Measurements from ENCODE around the gene PTGES.
A peak's percentile ranks its signal among the peaks of the same experiment; 100 is the strongest.
"Not testable (repeated sequence)": the region's sequence is repeated elsewhere in the genome, so short reads cannot be mapped to it uniquely, and the experiment has no call there.

PTGES gene, protein sequence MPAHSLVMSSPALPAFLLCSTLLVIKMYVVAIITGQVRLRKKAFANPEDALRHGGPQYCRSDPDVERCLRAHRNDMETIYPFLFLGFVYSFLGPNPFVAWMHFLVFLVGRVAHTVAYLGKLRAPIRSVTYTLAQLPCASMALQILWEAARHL

DNA sequence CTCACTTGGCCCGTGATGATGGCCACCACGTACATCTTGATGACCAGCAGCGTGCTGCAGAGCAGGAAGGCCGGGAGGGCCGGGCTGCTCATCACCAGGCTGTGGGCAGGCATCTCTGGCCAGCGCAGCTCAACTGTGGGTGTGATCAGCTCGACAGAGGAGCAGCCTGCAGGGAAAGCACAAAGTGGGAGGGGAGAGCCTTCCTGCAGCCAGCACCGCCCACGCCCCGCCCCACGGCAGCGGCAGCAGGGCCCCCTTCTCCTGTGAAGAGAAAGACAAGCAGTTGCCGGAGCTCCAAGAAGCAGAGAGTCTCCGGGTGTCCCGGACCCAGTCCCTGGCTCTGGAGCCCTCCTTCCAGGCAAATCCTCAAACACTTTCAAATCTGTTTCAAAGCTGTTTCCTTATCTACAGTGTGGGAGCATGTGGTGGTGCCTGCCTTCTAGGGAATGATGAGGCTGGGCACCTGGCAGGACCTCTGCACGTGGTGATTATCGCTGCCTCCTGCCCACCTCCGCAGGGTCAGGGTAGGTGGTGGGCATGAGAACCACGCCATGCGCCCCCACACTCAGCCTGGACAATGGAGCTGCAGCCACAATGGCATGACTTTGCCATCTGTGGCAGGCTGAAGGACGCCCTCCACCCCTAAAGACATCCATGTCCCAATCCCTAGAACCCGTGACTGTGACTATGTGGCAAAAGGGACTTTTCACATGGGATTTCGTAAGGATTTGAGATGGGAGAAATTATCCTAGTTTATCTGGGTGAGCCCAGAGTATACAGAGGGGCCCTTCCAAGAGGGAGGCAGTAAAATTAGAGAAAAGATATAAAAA, at the start of gene PTGES:
PTGES (minus strand) TSS at position 143 of the 830 bp plus-strand sequence; CDS start at position 113, 30 bp downstream.
- peak; percentile 89 for DNase-seq (ENCODE audit: low spot score)

- DNase-seq (ENCODE audit: low spot score) = no peak
Measured at GRCh38 chr9:129801504-129801903, 48.7 kb upstream of the PTGES start.

DNA sequence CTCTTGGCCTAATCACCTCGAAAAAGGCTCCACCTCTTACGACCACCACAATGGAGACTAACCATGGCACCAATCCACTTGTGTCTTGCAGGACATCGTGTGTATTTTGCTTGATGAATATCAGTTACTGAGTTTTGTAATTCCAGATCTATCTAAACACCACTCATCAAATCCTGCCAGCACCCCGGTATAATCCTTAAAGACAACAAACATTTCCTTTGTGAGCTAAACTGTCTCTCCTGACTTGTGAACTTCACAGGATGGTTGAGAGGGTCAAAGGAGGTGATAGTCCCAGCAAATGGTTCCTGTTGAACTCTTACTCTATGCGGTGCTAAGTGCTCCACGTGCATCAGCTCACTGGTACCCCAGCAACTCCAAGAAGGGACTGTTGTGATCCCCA, 46.1 kb upstream of the PTGES start:
- DNase-seq (ENCODE audit: low spot score) = no peak

DNA sequence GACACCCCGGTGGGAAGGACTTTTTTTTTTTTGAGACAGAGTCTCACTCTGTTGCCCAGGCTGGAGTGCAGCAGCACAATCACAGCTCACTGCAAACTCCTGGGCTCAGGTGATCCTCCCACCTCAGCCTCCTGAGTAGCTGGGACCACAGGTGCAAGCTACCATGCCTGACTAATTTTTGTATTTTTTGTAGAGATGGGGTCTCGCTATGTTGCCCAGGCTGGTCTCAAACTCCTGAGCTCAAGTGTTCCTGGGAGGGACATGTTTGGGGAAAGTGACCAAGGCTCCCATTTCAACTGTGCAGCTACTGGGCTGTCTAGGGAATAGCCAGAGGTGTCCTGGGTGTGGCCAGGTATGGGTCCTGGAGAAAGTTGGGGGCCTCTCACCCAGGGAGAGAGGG, 43.2 kb upstream of the PTGES start:
- DNase-seq (ENCODE audit: low spot score) = not testable (repeated sequence)

DNA sequence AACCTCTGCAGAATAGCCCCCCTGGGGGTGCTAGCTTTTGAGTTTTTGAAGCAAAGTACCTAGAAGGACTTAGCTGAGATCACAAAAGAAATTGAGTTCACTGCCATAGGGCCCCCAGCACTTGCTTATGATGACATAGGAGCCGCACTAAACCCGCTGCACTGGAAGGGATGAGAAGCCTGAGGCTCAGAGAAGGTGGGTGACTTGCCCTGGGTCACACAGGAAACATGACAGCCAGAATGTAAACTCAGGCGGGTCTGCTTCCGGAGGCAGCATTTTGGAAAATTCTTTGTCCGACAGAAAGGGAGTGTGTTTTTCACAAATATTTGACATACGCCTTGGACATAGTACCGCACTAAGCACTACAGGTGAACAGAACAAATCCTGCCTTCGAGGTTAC, 41.7 kb upstream of the PTGES start:
- DNase-seq (ENCODE audit: low spot score) = no peak

DNA sequence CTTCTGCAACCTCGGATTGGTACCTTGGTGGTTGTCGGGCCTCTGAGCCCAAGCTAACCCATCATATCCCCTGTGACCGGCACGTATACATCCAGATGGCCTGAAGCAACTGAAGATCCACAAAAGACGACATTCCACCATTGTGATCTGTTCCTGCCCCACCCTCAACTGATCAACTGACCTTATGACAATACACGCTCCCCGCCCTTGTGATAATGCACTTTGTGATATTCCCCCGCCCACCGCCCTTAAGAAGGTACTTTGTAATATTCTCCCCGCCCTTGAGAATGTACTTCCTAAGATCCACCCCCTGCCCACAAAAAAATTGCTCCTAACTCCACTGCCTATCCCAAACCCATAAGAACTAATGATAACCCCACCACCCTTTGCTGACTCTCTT, 33.6 kb upstream of the PTGES start:
- DNase-seq (ENCODE audit: low spot score) = no peak

- DNase-seq (ENCODE audit: low spot score) = no peak
Measured at GRCh38 chr9:129785866-129786265, 33.0 kb upstream of the PTGES start.

DNA sequence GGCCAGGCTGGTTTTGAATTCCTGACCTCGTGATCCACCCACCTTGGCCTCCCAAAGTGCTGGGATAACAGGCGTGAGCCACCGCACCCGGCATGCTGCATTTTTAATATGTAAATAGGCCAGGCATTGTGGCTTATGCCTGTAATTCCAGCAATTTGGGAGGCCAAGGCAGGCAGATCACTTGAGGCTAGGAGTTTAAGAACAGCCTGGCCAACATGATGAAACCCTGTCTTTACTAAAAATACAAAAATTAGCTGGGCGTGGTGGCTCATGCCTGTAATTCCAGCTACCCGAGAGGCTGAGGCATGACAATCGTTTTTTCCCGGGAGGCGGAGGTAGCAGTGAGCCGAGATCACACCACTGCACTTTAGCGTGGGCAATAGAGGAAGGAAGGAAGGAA, 32.1 kb upstream of the PTGES start:
- DNase-seq (ENCODE audit: low spot score) = not testable (repeated sequence)

GRCh38 chr9:129783516-129784361, 30.9 kb upstream of the PTGES start:
- DNase-seq (ENCODE audit: low spot score) = peak; percentile 83

DNA sequence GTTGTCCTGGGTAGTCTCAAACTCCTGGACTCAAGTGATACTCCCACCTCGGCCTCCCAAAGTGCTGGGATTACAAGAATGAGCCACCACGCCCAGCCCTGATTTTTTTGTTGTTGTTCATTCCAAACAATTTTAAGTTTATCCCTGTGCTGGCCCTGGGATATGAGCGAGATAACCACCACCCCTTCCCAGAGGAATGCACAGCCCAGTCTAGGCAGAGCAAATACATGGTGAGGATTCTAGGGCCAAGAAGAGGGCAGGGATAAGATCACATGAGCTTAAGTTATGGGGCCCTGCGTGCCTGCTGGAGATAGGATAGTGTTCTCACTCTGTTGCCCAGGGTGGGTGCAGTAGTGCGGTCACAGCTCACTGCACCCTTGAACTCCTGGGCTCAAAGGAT, 29.1 kb upstream of the PTGES start:
- no peak for DNase-seq (ENCODE audit: low spot score)

DNA sequence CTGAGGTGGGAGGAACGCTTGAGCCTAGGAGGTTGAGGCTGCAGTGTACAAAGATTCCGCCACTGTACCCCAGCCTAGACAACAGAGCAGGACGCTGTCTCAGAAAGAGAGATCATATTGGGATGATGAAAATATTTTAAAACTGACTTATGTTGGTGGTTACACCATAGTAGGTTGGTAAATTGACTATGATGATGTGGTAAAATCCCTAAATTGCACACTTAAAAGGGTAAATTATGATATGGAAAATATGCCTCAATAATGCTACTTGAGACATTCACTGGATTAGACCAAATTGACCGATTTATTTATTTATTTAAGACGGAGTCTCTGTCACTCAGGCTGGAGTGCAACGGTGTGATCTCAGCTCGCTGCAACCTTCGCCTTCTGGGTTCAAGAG, 28.3 kb upstream of the PTGES start:
- DNase-seq (ENCODE audit: low spot score) = no peak

DNA sequence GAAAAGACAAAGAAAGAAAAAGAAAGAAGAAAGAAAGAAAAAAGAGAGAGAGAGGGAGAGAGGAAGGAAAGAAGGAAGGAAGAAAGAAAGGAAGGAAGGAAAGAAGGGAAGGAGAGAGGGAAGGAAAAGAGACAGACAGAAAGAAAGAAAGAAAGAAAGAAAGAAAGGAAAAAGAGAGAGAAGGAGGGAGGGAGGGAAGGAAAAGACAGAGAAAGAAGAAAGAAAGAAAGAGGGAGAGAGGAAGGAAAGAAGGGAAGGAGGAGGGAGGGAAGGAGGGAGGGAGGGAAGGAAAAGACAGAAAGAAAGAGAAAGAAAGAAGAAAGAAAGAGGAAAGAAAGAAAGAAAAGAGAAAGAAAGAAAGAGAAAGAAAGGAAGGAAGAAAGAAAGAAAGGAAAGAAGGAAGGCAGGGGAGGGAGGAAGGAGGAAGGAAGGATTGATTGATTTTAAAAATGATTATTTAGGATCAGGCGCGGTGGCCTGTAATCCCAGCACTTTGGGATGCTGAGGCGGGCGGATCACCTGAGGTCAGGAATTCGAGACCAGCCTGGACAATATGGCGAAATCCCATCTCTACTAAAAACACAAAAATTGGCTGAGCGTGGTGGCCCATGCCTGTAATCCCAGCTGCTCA, 26.8 kb upstream of the PTGES start:
- DNase-seq (ENCODE audit: low spot score) = no peak

DNA sequence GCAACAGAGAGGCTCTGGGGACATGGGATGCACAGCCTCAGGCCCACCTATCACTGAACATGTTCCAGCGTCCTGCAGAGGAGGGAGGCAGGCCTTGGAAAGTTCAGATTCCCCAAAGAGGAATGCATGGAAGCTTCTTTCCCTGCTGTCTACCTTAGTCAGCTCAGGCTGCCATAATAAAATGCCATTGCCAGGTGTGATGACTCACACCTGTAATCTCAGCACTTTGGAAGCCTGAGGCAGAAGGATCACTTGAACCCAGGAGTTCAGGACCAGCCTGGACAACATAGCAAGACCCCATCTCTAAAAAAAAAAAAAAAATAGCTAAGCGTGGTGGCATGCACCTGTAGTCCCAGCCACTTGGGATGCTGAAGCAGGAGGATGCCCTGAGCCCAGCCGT, 25.6 kb upstream of the PTGES start:
- no peak for DNase-seq (ENCODE audit: low spot score)

DNA sequence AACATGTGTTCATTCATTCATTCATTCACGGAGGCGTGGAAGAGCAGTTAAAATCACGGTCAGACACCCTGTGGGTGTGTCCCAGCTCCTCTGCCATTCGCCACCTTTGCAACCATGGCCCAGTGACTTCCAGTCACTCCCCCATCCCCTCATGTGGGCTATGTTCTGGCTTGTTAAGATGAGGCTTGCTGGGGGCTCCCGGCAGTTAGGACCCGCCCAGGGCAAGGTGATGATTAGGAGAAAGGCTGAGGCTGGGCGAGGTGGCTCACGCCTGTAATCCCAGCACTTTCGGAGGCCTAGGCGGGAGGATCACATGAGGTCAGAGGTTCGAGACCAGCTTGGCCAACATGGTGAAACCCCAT, 24.9 kb upstream of the PTGES start:
- DNase-seq (ENCODE audit: low spot score) = no peak

- DNase-seq (ENCODE audit: low spot score) = peak; percentile 94
Measured at GRCh38 chr9:129776938-129777768, 24.3 kb upstream of the PTGES start.

DNA sequence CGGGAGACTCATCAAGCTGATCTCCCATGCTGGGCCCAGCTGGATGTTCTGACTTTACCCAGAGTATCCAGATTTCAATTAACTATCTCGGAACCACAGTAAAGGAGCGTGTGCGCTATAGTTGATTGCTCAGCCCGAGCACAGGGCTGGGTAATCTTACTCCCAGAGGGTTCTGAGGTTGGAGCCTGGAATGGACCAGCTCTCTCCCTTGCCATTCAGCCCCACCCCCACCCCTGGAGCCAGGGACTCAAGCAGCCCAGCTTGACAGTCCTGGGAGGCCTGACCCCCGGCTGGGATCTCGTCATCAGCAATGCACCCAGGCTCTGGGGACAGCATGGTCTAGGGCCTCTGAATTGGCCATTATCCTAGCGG, 23.7 kb upstream of the PTGES start:
- no peak for DNase-seq (ENCODE audit: low spot score)

GRCh38 chr9:129776096-129776495, 23.3 kb upstream of the PTGES start:
- DNase-seq (ENCODE audit: low spot score) = not testable (repeated sequence)

GRCh38 chr9:129775448-129775798, 22.6 kb upstream of the PTGES start:
- DNase-seq (ENCODE audit: low spot score) = no peak

DNA sequence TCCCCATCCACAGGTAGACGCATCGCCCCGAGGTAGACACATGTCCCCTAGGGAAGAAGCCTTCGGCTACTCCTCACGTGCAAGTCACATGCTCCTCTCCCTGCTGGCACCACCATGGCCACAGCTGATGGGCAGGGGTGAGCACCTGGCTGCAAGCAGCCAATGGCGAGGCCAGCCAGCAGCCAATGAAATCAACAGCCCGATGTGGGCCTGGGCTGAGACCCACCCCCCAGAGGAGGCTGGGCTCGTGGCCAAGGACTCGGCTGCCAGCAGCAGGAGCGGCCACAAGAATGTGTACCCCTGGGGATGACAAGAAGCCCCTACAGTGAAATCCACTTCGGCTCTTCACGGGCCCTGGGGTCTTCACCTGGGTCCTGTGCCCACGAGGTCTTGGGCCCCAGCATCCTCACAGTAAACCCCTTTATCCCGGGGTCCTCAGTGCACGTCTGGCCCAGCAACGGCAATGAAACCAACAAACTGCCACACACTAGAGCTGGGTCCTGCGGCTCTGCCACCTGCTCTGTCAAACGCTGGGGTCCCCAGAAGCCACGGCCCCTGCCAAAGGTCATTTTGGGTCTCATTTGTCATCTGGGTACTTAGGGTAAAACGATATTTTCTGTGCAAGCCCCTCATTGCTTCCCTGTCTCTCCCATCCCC, 22.1 kb upstream of the PTGES start:
- no peak for DNase-seq (ENCODE audit: low spot score)

DNA sequence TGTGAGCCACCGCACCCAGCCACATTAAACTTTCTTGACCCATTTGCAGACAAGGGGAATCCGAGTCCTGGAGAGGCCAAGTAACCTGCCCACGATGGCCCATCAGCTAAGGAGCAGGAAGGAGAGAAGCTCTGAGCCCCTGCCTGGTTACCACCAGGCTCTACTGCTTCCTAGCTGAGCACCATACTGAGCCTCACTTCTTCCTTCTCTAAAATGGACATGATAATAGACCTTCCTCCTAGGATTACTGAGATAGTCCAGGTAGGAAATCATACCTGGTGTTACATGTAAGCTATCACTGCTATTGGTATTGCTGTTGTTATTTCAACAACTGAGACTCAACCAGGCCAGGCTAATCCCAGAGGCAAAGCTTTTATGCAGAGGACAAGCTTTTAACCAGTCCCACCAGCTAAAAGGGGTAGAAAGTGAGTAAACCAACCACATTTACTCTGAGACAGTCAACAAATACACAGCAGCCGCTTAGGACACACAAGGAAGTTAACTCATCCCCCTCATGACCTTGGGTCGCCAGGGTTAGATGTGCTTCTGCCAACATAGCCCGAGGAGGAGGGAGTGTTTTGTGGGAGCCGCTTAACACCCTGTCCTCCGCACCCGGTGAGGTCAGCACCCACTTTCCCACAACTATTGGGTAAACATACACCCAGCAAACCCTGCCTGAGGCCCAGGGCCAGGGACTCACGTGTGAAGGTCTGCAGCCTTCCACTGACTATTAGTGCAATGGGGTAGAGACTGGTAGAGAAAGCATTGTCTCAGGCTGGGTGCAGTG, 20.6 kb upstream of the PTGES start:
- DNase-seq (ENCODE audit: low spot score) = no peak
